IMR-90 (cell line): ENCODE measurements around the gene SLC37A4. TPM values are rescaled to one million over a fixed set of nuclear protein-coding genes. Genes with fewer than 3 reads are reported as not detected.

Experiments
- ATAC-seq: fragments of 200-7000 bp; cut with Tn5 transposase; 2 replicates; pipeline ENCODE4 v1.9.1; 2020; ENCODE audit warnings: low read depth, mild to moderate bottlenecking, moderate library complexity
- BruUV-seq: library from RNA; stranded (reverse); fragments of 400-500 nt; replicated peaks from 2 replicates; lab custom pipeline; 2021; lab: Mats Ljungman, UMichigan
- CTCF ChIA-PET: fragments of 300-600 bp; formaldehyde crosslinking; extraction: SDS; loops from one replicate; lab custom pipeline; 2021; ENCODE audit warnings: antibody characterized with exemption; lab: Yijun Ruan, JAX
- POLR2A ChIA-PET: fragments of 300-600 bp; sonication (Branson Sonifier 250); formaldehyde crosslinking; loops from one replicate; lab custom pipeline; 2022; ENCODE audit warnings: antibody characterized with exemption; ENCODE audit not compliant: unreplicated experiment; lab: Charles Lee
- DNase-seq: peaks from one replicate; pipeline ENCODE4 v3.0.0; 2013
- H2AFZ ChIP-seq: replicated peaks from 2 replicates; pipeline ENCODE3; 2013; ENCODE audit warnings: low read length, mild to moderate bottlenecking; ENCODE audit not compliant: poor library complexity
- H2AK5ac ChIP-seq: 2 replicates; pipeline ENCODE4 v1.6.1; 2013; ENCODE audit warnings: low read depth, low read length, inconsistent platforms
- H2AK9ac ChIP-seq: replicated peaks from 2 replicates; pipeline ENCODE3; 2013; ENCODE audit warnings: mild to moderate bottlenecking, low read depth, low read length, moderate library complexity; ENCODE audit not compliant: poor library complexity
- H2BK120ac ChIP-seq: 2 replicates; pipeline ENCODE4 v1.6.1; 2013; ENCODE audit warnings: low read depth, low read length, inconsistent platforms
- H2BK15ac ChIP-seq: 3 replicates; pipeline ENCODE4 v1.6.1; 2013; ENCODE audit warnings: low read depth, low read length, inconsistent platforms
- H2BK20ac ChIP-seq: 2 replicates; pipeline ENCODE4 v1.6.1; 2013; ENCODE audit warnings: low read depth, mild to moderate bottlenecking, inconsistent platforms, low read length, moderate library complexity
- H2BK5ac ChIP-seq: 2 replicates; pipeline ENCODE4 v1.6.1; 2013; ENCODE audit warnings: mild to moderate bottlenecking, low read depth, low read length, inconsistent platforms; ENCODE audit not compliant: poor library complexity, severe bottlenecking
- H3K14ac ChIP-seq: replicated peaks from 2 replicates; pipeline ENCODE4 v1.6.1; 2013; ENCODE audit warnings: low read depth, low read length, inconsistent platforms
- H3K18ac ChIP-seq: 2 replicates; pipeline ENCODE4 v1.6.1; 2013; ENCODE audit warnings: low read depth, low read length, control low read depth
- H3K23ac ChIP-seq: 2 replicates; pipeline ENCODE4 v1.6.1; 2013; ENCODE audit warnings: low read depth, low read length, inconsistent platforms
- H3K27ac ChIP-seq: 2 replicates; pipeline ENCODE4 v1.5.1; 2013; ENCODE audit warnings: mild to moderate bottlenecking, control low read depth, low read length; ENCODE audit not compliant: insufficient read depth
- H3K27me3 ChIP-seq: 2 replicates; pipeline ENCODE4 v1.6.1; 2013; ENCODE audit warnings: low read length; ENCODE audit not compliant: control insufficient read depth, insufficient read depth
- H3K36me3 ChIP-seq: 2 replicates; pipeline ENCODE4 v1.6.1; 2013; ENCODE audit warnings: low read length, mixed read lengths; ENCODE audit not compliant: control insufficient read depth, insufficient read depth
- H3K4ac ChIP-seq: 2 replicates; pipeline ENCODE4 v1.6.1; 2013; ENCODE audit warnings: low read depth, low read length, inconsistent platforms
- H3K4me1 ChIP-seq: 2 replicates; pipeline ENCODE4 v1.6.1; 2013; ENCODE audit warnings: low read length, mixed read lengths; ENCODE audit not compliant: control insufficient read depth, insufficient read depth
- H3K4me2 ChIP-seq: 2 replicates; pipeline ENCODE4 v1.6.1; 2013; ENCODE audit warnings: low read depth, mild to moderate bottlenecking, control low read depth, low read length, moderate library complexity
- H3K4me3 ChIP-seq: 2 replicates; pipeline ENCODE4 v1.5.1; 2013; ENCODE audit warnings: low read depth, mild to moderate bottlenecking, control low read depth, low read length, moderate library complexity; ENCODE audit not compliant: insufficient read depth
- H3K56ac ChIP-seq: 2 replicates; pipeline ENCODE4 v1.6.1; 2013; ENCODE audit warnings: low read length, inconsistent platforms; ENCODE audit not compliant: insufficient read depth; ENCODE audit errors: extremely low read depth
- H3K79me1 ChIP-seq, 2 experiments: 2 replicates each; pipeline ENCODE4 v1.6.1; 2013; ENCODE audit warnings: low read length in 2 of 2, inconsistent platforms in 1 of 2, low read depth in 1 of 2
- H3K9ac ChIP-seq: 2 replicates; pipeline ENCODE4 v1.6.1; 2013; ENCODE audit warnings: low read depth, low read length, control low read depth
- H3K9me1 ChIP-seq: 2 replicates; pipeline ENCODE4 v1.6.1; 2013; ENCODE audit warnings: low read length, inconsistent platforms; ENCODE audit not compliant: insufficient read depth
- H3K9me3 ChIP-seq: 2 replicates; pipeline ENCODE4 v1.6.1; 2013; ENCODE audit warnings: low read length; ENCODE audit not compliant: control insufficient read depth, insufficient read depth
- H4K20me1 ChIP-seq: 2 replicates; pipeline ENCODE4 v1.6.1; 2013; ENCODE audit warnings: low read length, inconsistent platforms; ENCODE audit not compliant: insufficient read depth
- H4K5ac ChIP-seq: 2 replicates; pipeline ENCODE4 v1.6.1; 2013; ENCODE audit warnings: mild to moderate bottlenecking, low read depth, low read length, control low read depth
- H4K8ac ChIP-seq, 2 experiments: 2 replicates each; pipeline ENCODE4 v1.6.1; 2013; ENCODE audit warnings: low read depth in 2 of 2, low read length in 2 of 2, control low read depth in 1 of 2, inconsistent platforms in 1 of 2
- H4K91ac ChIP-seq: 2 replicates; pipeline ENCODE4 v1.6.1; 2013; ENCODE audit warnings: low read depth, low read length, inconsistent platforms; ENCODE audit not compliant: insufficient read depth
- BHLHE40 ChIP-seq: fragments of 150-350 bp; IDR thresholded peaks from 2 replicates; pipeline ENCODE4 v1.6.1; 2016; ENCODE audit warnings: mild to moderate bottlenecking, low read depth, low read length
- CEBPB ChIP-seq: IDR thresholded peaks from 2 replicates; pipeline ENCODE4 v1.6.1; 2012; ENCODE audit warnings: low read depth, low read length, improper control_type of control experiment
- CTCF ChIP-seq: conservative IDR thresholded peaks from 2 replicates; pipeline ENCODE4 v1.5.1; 2012; ENCODE audit warnings: mild to moderate bottlenecking, low read depth, low read length, improper control_type of control experiment
- ELK1 ChIP-seq: fragments of 150-350 bp; IDR thresholded peaks from 2 replicates; pipeline ENCODE4 v1.6.1; 2016; ENCODE audit warnings: low read depth, mild to moderate bottlenecking, low read length, moderate library complexity, borderline replicate concordance
- FOS ChIP-seq: fragments of 150-350 bp; IDR thresholded peaks from 2 replicates; pipeline ENCODE4 v1.6.1; 2016; ENCODE audit warnings: low read depth, low read length
- MAZ ChIP-seq: IDR thresholded peaks from 2 replicates; pipeline ENCODE4 v1.6.1; 2012; ENCODE audit warnings: low read depth, mild to moderate bottlenecking, low read length, improper control_type of control experiment, moderate library complexity, borderline replicate concordance
- NFE2L2 ChIP-seq: fragments of 150-350 bp; IDR thresholded peaks from 2 replicates; pipeline ENCODE4 v1.6.1; 2016; ENCODE audit warnings: low read depth, mild to moderate bottlenecking, low read length
- POLR2A ChIP-seq: IDR thresholded peaks from 2 replicates; pipeline ENCODE4 v1.6.1; 2012; ENCODE audit warnings: mild to moderate bottlenecking, low read depth, low read length
- RAD21 ChIP-seq: IDR thresholded peaks from 2 replicates; pipeline ENCODE4 v1.6.1; 2012; ENCODE audit warnings: low read length, improper control_type of control experiment
- RCOR1 ChIP-seq: IDR thresholded peaks from 2 replicates; pipeline ENCODE4 v1.6.1; 2012; ENCODE audit warnings: mild to moderate bottlenecking, low read length, improper control_type of control experiment; ENCODE audit not compliant: insufficient replicate concordance
- RFX5 ChIP-seq: IDR thresholded peaks from 2 replicates; pipeline ENCODE4 v1.8.0; 2012; ENCODE audit warnings: low read depth, mild to moderate bottlenecking, low read length, moderate library complexity
- SMC3 ChIP-seq: fragments of 150-350 bp; IDR thresholded peaks from 2 replicates; pipeline ENCODE4 v1.6.1; 2016; ENCODE audit warnings: low read depth, mild to moderate bottlenecking, antibody characterized with exemption, low read length, moderate library complexity
- USF2 ChIP-seq: fragments of 150-350 bp; IDR thresholded peaks from 2 replicates; pipeline ENCODE4 v1.6.1; 2017; ENCODE audit warnings: mild to moderate bottlenecking, antibody characterized with exemption, low read length, low read depth
- WGBS, 2 experiments: methylation state at CpG; one replicate each; pipeline versions ENCODE4 v1.1.5 to v1.1.7; 2013; ENCODE audit warnings: missing lambda C conversion rate in 2 of 2; ENCODE audit not compliant: insufficient read length in 1 of 2; ENCODE audit errors: extremely low coverage in 2 of 2; 5-methylcytosine and 5-hydroxymethylcytosine counted together
- dilution Hi-C: fragments of 300-500 bp; cut with HindIII; formaldehyde crosslinking; loops from one replicate; pipeline ENCODE4 v1.14.3; 2018; ENCODE audit warnings: low sequenced_read_pairs; ENCODE audit not compliant: unreplicated experiment
- in situ Hi-C: fragments of 300-500 bp; cut with MboI; formaldehyde crosslinking; loops from 3 replicates; pipeline ENCODE4 v1.14.3; 2019; ENCODE audit warnings: low sequenced_read_pairs, inconsistent platforms, mixed read lengths
- intact Hi-C: fragments of 100-400 bp; cut with micrococcal nuclease; formaldehyde crosslinking; loops from 2 replicates; pipeline ENCODE4 v1.10.0; 2022
- polyA plus RNA-seq, 3 experiments: library from polyadenylated mRNA; depleted of rRNA; stranded (reverse); fragments of >200 nt; gene quantifications; 2 replicates each; pipeline ENCODE4 v1.2.3, GENCODE V29; 2012; ENCODE audit warnings: low replicate concordance in 1 of 3
- total RNA-seq: library from RNA; depleted of rRNA; stranded (reverse); fragments of >200 nt; gene quantifications from 2 replicates; pipeline ENCODE4 v1.2.3, GENCODE V29; 2012

SLC37A4 gene
- total and polyA plus RNA-seq, 2 of the 4 experiments (the other 2 are of a cell fraction) = 7.5 to 14.3 TPM

- Histone ChIP-seq H3K18ac (peak within 1 kb of the TSS; percentile 72), H3K79me1 (peaks cover 22 to 55% of the 10 kb centered on the region in 2 experiments), H2BK120ac (peak within 1 kb of the TSS; percentile 32; the same call in 1 of the 2 replicates), H3K4me1 (peaks cover 7% of the 10 kb centered on the region), H2AFZ (peak within 1 kb of the TSS; percentile 93), H3K4me3 (peak within 1 kb of the TSS; percentile 83), H3K9me1 (peaks cover 8% of the 10 kb centered on the region), H3K4me2 (peak within 1 kb of the TSS; percentile 98), H3K27me3 (no peaks in the 10 kb centered on the region), H3K23ac (peak within 1 kb of the TSS; percentile 96), H4K91ac (peak within 1 kb of the TSS; percentile 83), H4K8ac (peak within 1 kb of the TSS; percentile 92 to 93), H2AK9ac (peak within 1 kb of the TSS; percentile 94), H2BK20ac (0 out of 2 replicates have a peak within 1 kb of the TSS, but pooled peaks have one; percentile 27), H3K27ac (peak within 1 kb of the TSS; percentile 64), H4K20me1 (no peaks in the 10 kb centered on the region), H4K5ac (peak within 1 kb of the TSS; percentile 90), H3K14ac (peak within 1 kb of the TSS; percentile 97), H3K9ac (peak within 1 kb of the TSS; percentile 87), H3K4ac (peak within 1 kb of the TSS; percentile 91), H3K9me3 (no peaks in the 10 kb centered on the region), H3K36me3 (peaks cover 4% of the 10 kb centered on the region), H3K56ac (peak within 1 kb of the TSS; percentile 49), H2BK5ac (peak within 1 kb of the TSS; percentile 77), H2BK15ac (peak within 1 kb of the TSS; percentile 68; the same call in 1 of the 3 replicates), H2AK5ac (peak within 1 kb of the TSS; percentile 80)
- DNase-seq (peak; percentile 80), ATAC-seq (peak; percentile 98)
- ChIA-PET POLR2A (interaction anchor here (0.6 kb wide), 1 partner anchor 339 kb away, joined by 3 read pairs; no protein-coding TSS in a partner anchor), CTCF (no interaction called here)
- no TSS peak for BruUV-seq
- dilution Hi-C loops (no loop called here), in situ Hi-C loops (no loop called here), intact Hi-C loops (no loop called here)
- WGBS, 2 experiments = 1% methylated on average over 32 of the region's 54 CpGs; no CpG with 5 or more reads in 1 of the 2 experiments
- TF ChIP-seq RAD21 (no peak), CEBPB (no peak), RFX5 (no peak), RCOR1 (no peak), MAZ (0 out of 2 replicates have a peak, but pooled peaks have one; percentile 8), FOS (no peak), POLR2A (peak; percentile 39; the same call in 1 of the 2 replicates), SMC3 (no peak), ELK1 (no peak), NFE2L2 (no peak), BHLHE40 (no peak), USF2 (no peak), CTCF (0 out of 2 replicates have a peak, but pooled peaks have one; percentile 1)
These were observed 32.9 kb downstream of the SLC37A4 start, which contains the start of gene CENATAC for GRCh38 chr11:118997627-118998387. Gene CENATAC (plus strand): TSS chr11:118998138. CDS start chr11:118998198, 60 bp downstream.
